Posterior vena cava (tissue), 2 donors: ENCODE results near the gene RAB34. TPM values are rescaled to one million over a fixed set of nuclear protein-coding genes. Genes with fewer than 3 reads are reported as not detected.

Source experiments
- total RNA-seq, 2 donors: library from RNA; stranded (reverse); fragmentation: NEBNext Ultra II Directional; extraction: Animal tissue kit (Norgen Biotek cat#: 25700); gene quantifications; one replicate each; pipeline ENCODE4 v1.2.1, GENCODE V29; 2021
- donor health status: DM: yes; HTN: yes; CAD: no.
- donor health status: DM: yes; HTN: yes; CAD: no.

The RAB34 gene
- total RNA-seq, 2 donors from 2014 or later: 75.0 to 90.2 TPM

Other genes with a start within 250 kb of the RAB34 start
- gene SLC13A2, start 244.2 kb downstream of the RAB34 start, total RNA-seq: under 1 TPM in 1 of 2 donors, not detected in 1; 0.14 TPM
- not detected for gene FOXN1, start 211.5 kb downstream of the RAB34 start, total RNA-seq
- gene UNC119, start 165.2 kb downstream of the RAB34 start, total RNA-seq: 10 to 100 TPM; 12.9 to 15.6 TPM
- 10 to 100 TPM; 27.6 to 33.8 TPM for gene PIGS, start 146.3 kb downstream of the RAB34 start, total RNA-seq
- 1 to 10 TPM; 6.9 to 8.4 TPM for gene ALDOC, start 141.0 kb downstream of the RAB34 start, total RNA-seq
- 1 to 10 TPM; 1.8 to 1.9 TPM for gene SPAG5, start 118.8 kb downstream of the RAB34 start, total RNA-seq
- 10 to 100 TPM in 1 of 2 donors, 1 to 10 TPM in 1; 4.7 to 10.1 TPM for gene RSKR, start 103.7 kb downstream of the RAB34 start, total RNA-seq
- 100 to 1,000 TPM; 105 to 120 TPM for gene BLTP2, start 72.7 kb downstream of the RAB34 start, total RNA-seq
- 10 to 100 TPM; 30.7 to 33.5 TPM for gene SDF2, start 56.0 kb downstream of the RAB34 start, total RNA-seq
- gene SUPT6H, start 55.7 kb downstream of the RAB34 start, total RNA-seq: 10 to 100 TPM; 54.4 to 57.6 TPM
- gene PROCA1, start 6.0 kb downstream of the RAB34 start, total RNA-seq: 1 to 10 TPM; 1.2 to 2.1 TPM
- 100 to 1,000 TPM; 981 to 999 TPM for gene RPL23A, start 2.1 kb upstream of the RAB34 start, total RNA-seq
- 1 to 10 TPM; 2.2 to 3.1 TPM for gene TLCD1, start 8.4 kb upstream of the RAB34 start, total RNA-seq
- 1 to 10 TPM; 2.3 TPM for gene NEK8, start 10.9 kb upstream of the RAB34 start, total RNA-seq
- gene TRAF4, start 26.1 kb upstream of the RAB34 start, total RNA-seq: 10 to 100 TPM; 10.2 to 10.8 TPM
- gene FAM222B, start 124.9 kb upstream of the RAB34 start, total RNA-seq: 10 to 100 TPM; 13.8 to 19.2 TPM
- gene ERAL1, start 137.1 kb upstream of the RAB34 start, total RNA-seq: 10 to 100 TPM; 22.6 to 24.4 TPM
- gene FLOT2, start 179.9 kb upstream of the RAB34 start, total RNA-seq: 100 to 1,000 TPM in 1 of 2 donors, 10 to 100 TPM in 1; 99.0 to 101 TPM
- 1 to 10 TPM; 3.7 to 4.0 TPM for gene DHRS13, start 185.2 kb upstream of the RAB34 start, total RNA-seq
- gene PHF12, start 233.7 kb upstream of the RAB34 start, total RNA-seq: 10 to 100 TPM; 26.7 to 32.3 TPM